ENCODE data around the gene RAD54L2. TPM values are rescaled to one million over a fixed set of nuclear protein-coding genes. Genes with fewer than 3 reads are reported as not detected.

RAD54L2 gene
- total RNA-seq, result 11.5 and 13.5 TPM in 2 replicates

GRCh38 chr3:51538459-51539290 is at the start of gene RAD54L2:
RAD54L2 (plus strand) TSS chr3:51538719; CDS start chr3:51590421, 51,702 bp downstream.

Other genes starting within 250 kb of the RAD54L2 start
- gene MANF, start 153.4 kb upstream of the RAD54L2 start, total RNA-seq, result 120 and 147 TPM in 2 replicates
- 25.9 and 33.7 TPM in 2 replicates for gene RBM15B, start 147.4 kb upstream of the RAD54L2 start, total RNA-seq
- gene DCAF1, start 38.7 kb upstream of the RAD54L2 start, total RNA-seq, result 10.8 and 14.1 TPM in 2 replicates
- gene TEX264, start 132.5 kb downstream of the RAD54L2 start, total RNA-seq, result 41.2 and 50.9 TPM in 2 replicates
- gene GRM2, start 168.3 kb downstream of the RAD54L2 start, total RNA-seq, result under 0.01 TPM in 1 of 2 replicates, not detected in the other
- gene IQCF6, start 240.5 kb downstream of the RAD54L2 start, total RNA-seq, result not detected in 2 replicates